GM12872 (cell line): Measurements from ENCODE around the gene GALNT6.

Source experiments
- TF ChIP-seq, protein P1 (sequence below): IDR thresholded peaks from 3 replicates; pipeline ENCODE4 v1.5.1; 2011; ENCODE audit warnings: low read depth, mild to moderate bottlenecking, low read length, moderate library complexity; ENCODE audit not compliant: insufficient read depth

Gene GALNT6

DNA sequence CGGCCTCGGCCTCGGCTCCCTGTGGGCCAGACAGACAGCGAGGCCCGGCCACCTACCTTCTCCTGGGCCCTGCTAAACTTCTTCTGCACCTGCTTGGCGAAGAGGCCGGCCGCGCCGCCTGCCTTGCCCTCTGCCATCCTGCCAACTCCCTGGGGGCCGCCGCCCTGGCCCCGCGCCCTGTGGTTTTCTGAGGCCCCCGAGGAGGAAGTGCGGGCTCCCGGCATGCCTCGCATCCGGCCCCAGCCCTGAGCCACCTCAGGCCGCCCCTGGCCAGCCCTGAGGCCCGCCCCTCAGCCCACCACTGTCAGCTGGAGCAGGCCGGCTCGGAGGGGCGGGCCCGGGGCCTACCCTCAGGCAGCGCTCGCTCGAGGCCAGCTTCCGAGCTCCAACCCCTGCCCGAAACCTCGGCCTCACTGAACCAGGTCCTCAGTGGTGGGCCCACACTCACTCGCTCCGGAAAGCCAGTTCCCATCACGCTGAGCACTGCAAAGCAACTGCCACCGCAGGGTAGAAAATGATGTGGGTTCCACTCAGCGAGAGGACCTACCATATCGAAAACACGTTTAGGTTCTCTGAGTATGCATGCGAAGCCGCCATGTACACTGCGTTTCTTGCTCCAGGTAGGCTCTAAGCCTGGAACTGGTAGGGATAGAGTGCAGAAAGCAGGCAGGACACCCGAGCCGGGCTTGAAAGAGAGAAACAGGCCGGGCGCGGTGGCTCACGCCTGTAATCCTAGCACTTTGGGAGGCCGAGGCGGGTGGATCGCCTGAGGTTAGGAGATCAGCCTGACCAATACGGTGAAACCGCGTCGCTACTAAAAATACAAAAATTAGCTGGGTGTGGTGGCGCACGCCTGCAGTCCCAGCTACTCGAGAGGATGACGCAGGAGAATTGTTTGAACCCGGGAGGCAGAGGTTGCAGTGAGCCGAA, 67.0 kb downstream of the GALNT6 start, which contains the start of gene BIN2:
Gene BIN2 (minus strand): TSS at position 209 of the 930 bp plus-strand sequence. CDS start 72 bp downstream, at position 137.
- TF ChIP-seq, protein P1, sequence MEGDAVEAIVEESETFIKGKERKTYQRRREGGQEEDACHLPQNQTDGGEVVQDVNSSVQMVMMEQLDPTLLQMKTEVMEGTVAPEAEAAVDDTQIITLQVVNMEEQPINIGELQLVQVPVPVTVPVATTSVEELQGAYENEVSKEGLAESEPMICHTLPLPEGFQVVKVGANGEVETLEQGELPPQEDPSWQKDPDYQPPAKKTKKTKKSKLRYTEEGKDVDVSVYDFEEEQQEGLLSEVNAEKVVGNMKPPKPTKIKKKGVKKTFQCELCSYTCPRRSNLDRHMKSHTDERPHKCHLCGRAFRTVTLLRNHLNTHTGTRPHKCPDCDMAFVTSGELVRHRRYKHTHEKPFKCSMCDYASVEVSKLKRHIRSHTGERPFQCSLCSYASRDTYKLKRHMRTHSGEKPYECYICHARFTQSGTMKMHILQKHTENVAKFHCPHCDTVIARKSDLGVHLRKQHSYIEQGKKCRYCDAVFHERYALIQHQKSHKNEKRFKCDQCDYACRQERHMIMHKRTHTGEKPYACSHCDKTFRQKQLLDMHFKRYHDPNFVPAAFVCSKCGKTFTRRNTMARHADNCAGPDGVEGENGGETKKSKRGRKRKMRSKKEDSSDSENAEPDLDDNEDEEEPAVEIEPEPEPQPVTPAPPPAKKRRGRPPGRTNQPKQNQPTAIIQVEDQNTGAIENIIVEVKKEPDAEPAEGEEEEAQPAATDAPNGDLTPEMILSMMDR = no peak

DNA sequence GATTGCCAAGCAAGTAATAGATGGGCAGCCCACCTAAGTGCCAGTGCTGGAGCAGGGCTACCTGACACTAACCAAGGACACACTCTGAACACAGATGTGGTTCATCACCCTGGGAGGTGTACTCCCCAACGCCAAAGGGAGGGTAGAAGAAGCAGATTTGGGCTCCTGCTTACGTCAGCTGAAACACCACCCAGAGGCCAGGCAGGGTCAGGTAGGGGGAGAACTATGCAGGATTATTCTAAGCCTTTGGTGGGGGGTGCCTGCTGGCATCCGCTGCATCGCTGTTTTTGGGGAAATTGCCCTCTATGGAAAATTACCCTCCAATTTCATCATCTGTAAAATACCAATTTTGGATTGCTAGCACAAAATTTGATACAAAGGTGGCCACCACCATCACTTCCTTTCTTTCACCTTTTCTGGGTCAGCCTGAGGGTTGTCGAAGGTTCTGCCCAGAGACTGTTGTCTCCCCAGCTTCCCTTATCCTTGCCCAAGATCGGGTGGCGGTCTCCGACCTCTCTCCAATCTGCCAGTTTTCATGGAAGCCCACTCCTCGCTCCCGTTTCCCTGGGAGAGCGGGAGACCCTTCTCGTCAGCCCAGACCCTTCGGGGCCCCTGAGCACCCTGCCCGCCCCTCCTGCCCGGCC, 67.8 kb downstream of the GALNT6 start:
- TF ChIP-seq, protein P1 = peak; percentile 35; the same call in 2 of the 3 replicates

DNA sequence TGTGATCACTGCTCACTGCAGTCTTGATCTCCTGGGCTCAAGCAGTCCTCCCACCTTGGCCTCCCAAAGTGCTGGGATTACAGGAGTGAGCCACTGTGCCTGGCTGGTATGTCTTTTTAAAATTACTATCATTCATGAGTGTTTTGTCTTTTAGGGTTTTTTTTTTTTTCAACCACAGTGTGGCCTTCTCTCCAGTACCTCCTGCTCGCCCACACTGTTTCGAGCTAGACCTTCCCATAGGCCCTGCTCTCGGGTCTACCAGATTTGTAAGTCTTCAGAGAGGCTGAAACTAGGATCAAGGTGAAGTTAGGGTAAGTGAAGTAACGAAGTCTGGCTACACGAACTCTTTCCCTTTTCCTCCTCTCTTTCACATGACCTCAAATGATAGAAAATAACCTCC, 68.8 kb downstream of the GALNT6 start:
- TF ChIP-seq, protein P1 = no peak

DNA sequence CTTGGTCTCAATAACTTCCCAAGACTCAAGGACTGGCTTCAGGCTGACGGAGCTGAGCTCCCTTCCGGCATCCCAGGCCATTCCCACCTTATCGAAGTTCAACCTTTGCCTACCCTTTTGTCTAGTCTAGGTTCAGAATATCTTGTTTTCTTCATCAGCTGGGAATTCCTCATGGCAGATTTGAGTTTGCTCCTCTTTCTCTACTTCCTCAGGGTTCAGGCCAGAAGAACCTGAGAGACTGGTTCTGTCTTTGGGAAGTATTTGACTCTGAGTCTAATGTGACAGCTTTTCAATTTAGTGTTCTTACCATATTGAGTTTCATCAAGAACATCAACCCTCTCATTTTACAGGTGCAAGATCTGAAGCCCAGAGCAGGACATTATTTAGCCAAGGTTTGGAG, 69.3 kb downstream of the GALNT6 start:
- TF ChIP-seq, protein P1 = no peak

DNA sequence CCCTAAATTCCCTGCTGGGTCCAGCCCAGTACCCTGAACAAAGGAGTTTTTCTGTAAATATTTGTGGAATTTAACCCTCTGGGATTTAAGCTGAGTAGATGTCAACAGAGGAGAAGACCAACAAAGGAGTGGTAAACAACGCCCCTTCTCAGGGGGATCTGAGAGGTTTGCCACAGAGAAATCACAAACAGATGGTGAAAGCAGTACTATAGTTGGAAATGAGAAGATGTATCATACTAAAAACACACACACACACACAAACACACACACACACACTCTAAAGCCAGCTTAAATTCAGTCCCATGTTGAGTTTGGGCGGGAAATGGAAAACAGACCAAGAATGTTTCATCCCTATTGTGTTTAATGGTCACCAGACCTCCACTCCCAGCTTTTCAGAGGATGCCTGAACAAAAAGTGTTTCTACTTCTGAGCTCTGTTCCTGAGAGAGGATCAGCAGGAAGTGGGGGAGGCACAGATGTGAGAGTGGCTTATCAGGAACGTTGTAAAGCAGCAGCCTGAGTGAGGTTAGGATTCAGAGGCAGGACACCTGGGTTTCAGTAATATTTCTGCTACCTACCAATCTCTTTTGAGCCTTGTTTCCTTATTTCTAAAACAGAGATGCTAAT, 70.4 kb downstream of the GALNT6 start:
- TF ChIP-seq, protein P1 = no peak

DNA sequence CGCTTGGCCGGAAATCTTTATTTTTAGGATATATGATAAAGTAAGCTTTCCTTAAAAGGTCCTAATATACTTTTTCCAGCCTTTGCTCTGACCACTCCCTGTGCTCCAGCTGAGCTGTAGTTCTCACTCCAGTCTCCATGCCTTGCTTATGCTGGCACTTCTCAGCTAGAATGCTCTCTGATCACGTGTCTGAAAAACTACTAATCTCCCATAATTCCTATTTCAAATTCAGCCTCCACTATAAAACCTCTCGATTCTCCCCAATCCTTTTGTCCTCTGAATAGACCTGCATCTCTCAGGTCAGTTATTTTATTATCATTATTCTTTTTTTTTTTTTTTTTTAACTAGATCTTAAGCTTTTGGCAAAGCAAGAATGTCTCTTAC, 70.9 kb downstream of the GALNT6 start:
- TF ChIP-seq, protein P1 = no peak
